ENCODE results near the gene ETS1. TPM values are rescaled to one million over a fixed set of nuclear protein-coding genes. Genes with fewer than 3 reads are reported as not detected.

Gene ETS1
- total RNA-seq, 1 experiment from 2014 or later, result 29.9 TPM

DNA sequence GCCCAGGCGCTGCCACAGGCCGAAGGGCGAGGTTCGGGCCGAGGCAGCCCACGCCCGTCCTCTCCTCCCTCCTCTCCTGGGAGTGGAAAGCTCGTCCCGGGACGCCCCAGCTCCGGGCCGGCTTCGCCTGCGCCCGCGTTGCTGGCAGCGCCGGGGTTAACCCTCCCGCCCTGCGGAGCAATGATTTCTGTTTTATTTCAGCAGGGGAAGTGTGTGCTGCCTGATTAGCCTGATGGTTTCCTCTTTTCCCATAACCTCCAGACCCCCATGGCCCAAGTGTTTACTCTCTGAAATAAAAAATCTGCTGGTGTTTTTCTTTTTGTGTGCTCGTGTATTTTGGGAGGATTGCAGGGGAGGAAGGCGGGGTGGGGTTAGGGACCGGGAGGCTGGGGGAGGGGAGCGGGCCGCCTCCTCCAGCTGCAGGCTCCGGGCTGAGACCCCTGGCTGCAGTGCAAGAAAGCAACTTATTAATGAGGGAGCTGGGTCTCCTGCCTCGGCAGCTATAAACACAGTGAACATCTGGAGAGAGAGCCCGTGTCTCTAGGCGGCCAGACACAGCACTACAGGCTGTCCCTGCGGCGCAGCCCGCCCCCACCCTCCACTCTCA, 38.6 kb downstream of the ETS1 start:
- Histone ChIP-seq H2AFZ (ENCODE audit: low read length) (no peak overlapping the region), H3K27ac (ENCODE audit: insufficient read length, low read depth, low read length) (no peak overlapping the region), H2BK120ac (ENCODE audit: low read depth, low read length, poor library complexity, severe bottlenecking) (no peak overlapping the region), H2BK20ac (ENCODE audit: low read depth, low read length, poor library complexity, severe bottlenecking) (no peak overlapping the region), H4K5ac (ENCODE audit: insufficient read length, low read depth, low read length) (no peak overlapping the region), H4K8ac (replicated peaks; ENCODE audit: insufficient read length, low read depth, low read length) (no peak overlapping the region), H4K20me1 (ENCODE audit: control insufficient read depth, insufficient read depth, insufficient read length) (no peaks in the 10 kb centered on the region), H2BK5ac (ENCODE audit: insufficient read length, low read length) (no peak overlapping the region), H3K9me3 (ENCODE audit: control insufficient read depth, low read depth, low read length) (no peaks in the 10 kb centered on the region), H3K56ac (ENCODE audit: insufficient read length, low read depth, low read length) (no peak overlapping the region), H3K9ac (ENCODE audit: extremely low read depth, insufficient read length, low read length) (no peak overlapping the region), H3K79me2 (ENCODE audit: insufficient read depth, low read length) (no peaks in the 10 kb centered on the region), H4K91ac (ENCODE audit: insufficient read length, low read depth, low read length) (no peak overlapping the region), H3T11ph (ENCODE audit: low read length) (no peak overlapping the region), H3K18ac (ENCODE audit: insufficient read length, low read depth, low read length) (no peak overlapping the region), H3K14ac (ENCODE audit: insufficient read depth, low read length) (no peak overlapping the region), H3K4ac (ENCODE audit: low read depth, low read length) (no peak overlapping the region), H3K23ac (ENCODE audit: insufficient read length, low read depth, low read length) (no peak overlapping the region), H3K23me2 (ENCODE audit: insufficient read length, low read depth, low read length, poor library complexity, severe bottlenecking) (peaks cover 13% of the 10 kb centered on the region), H3K27me3 (ENCODE audit: insufficient read depth, low read length) (peaks cover 24% of the 10 kb centered on the region; the same call in 1 of the 2 replicates), H3K79me1 (ENCODE audit: insufficient read depth, low read depth, low read length, poor library complexity, severe bottlenecking) (no peaks in the 10 kb centered on the region), H3K4me2 (ENCODE audit: insufficient read depth, insufficient read length, low read length) (peak overlapping the region; percentile 67), H2AK5ac (ENCODE audit: insufficient read length, low read length) (no peak overlapping the region), H3K4me1 (ENCODE audit: insufficient read depth, low read length) (peaks cover 2% of the 10 kb centered on the region; the same call in 1 of the 2 replicates), H2BK12ac (ENCODE audit: insufficient read length, low read depth, low read length) (no peak overlapping the region), H2BK15ac (ENCODE audit: low read depth, low read length) (no peak overlapping the region)
- Mint-ChIP-seq H3K4me3 (peak overlapping the region; percentile 53 to 65), H3K36me3 (ENCODE audit: insufficient read depth in 1 of 3, low read depth in 3 of 3) (peaks cover 0 to 21% (median 8%) of the 10 kb centered on the region in 3 experiments; a peak in 5 of 7 replicates), H3K4me1 (peaks cover 37 to 47% of the 10 kb centered on the region in 2 experiments), H3K9me3 (no peaks in the 10 kb centered on the region; a peak in 1 of 5 replicates), H3K27ac (no peak overlapping the region), H3K27me3 (ENCODE audit: low read depth) (peaks cover 70% of the 10 kb centered on the region)
- no CpG with 5 or more reads among the region's 32 CpGs for WGBS (ENCODE audit: extremely low coverage, insufficient read length, low lambda C conversion rate)
- no peak for DNase-seq
- TF ChIP-seq, protein P1, sequence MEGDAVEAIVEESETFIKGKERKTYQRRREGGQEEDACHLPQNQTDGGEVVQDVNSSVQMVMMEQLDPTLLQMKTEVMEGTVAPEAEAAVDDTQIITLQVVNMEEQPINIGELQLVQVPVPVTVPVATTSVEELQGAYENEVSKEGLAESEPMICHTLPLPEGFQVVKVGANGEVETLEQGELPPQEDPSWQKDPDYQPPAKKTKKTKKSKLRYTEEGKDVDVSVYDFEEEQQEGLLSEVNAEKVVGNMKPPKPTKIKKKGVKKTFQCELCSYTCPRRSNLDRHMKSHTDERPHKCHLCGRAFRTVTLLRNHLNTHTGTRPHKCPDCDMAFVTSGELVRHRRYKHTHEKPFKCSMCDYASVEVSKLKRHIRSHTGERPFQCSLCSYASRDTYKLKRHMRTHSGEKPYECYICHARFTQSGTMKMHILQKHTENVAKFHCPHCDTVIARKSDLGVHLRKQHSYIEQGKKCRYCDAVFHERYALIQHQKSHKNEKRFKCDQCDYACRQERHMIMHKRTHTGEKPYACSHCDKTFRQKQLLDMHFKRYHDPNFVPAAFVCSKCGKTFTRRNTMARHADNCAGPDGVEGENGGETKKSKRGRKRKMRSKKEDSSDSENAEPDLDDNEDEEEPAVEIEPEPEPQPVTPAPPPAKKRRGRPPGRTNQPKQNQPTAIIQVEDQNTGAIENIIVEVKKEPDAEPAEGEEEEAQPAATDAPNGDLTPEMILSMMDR (conservative IDR thresholded peaks at IDR 0.05), result 0 out of 3 replicates have a peak, but pooled peaks have one; percentile 13

Measured in H9 (cell line).